NOMO-1 treated with DMSO at 0.1 percent for 48 hours (cell line): ENCODE results near the gene MRPL37.

Experiments
- DNase-seq: peaks from one replicate; lab custom pipeline; 2025; ENCODE audit not compliant: unreplicated experiment; lab: John Stamatoyannopoulos, UW

Gene MRPL37

DNA sequence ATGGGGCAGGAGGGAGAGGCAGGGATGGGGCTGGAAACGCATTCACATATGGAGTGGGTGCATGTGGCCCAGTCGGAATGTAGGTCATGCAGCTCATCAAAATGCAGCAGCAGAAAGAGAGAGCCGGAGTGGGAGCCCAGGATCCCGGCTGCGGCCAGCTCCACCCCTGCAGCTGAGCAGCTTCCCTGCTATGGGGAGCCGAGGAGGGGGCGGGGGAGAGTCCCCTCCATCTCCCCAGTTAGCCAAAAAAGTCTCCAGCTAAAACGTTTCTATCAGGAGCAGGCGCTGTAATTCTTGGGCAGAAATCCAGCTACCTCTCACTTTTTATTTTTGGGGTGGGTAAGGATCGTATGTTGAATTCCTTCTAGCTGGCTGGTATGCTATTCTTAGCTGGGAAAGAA, 39.7 kb downstream of the MRPL37 start:
- no peak for DNase-seq

DNA sequence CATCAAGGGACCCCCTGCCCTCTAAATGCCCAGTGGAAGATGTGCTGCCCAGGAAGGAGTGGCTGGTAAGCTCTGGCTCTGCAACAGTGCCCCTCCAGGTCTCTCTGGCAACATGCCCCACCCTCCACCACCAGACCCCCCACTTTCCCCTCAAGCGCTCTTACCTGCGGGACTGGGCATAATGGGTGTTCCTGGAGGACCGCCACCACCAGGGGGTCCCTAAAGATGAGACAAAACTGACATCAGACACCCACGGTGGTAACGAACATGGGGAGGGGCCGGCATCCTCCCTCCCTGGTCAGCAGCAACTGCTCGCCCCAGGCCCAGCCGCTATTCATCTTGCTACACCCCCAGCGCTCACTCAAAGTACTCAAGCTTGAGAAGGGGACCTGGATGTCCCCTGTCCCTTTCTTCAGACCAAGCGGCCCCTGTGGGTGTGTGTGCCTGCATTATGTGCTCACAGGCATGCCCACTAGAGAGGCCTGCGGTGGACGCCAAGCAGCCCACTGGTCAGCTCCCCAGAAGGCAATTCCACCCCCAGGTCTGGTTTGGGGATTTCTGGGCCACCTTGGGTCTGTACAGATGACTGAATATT, 40.9 kb downstream of the MRPL37 start:
- no peak for DNase-seq

GRCh38 chr1:54241364-54241763, 41.4 kb downstream of the MRPL37 start:
- no peak for DNase-seq

DNA sequence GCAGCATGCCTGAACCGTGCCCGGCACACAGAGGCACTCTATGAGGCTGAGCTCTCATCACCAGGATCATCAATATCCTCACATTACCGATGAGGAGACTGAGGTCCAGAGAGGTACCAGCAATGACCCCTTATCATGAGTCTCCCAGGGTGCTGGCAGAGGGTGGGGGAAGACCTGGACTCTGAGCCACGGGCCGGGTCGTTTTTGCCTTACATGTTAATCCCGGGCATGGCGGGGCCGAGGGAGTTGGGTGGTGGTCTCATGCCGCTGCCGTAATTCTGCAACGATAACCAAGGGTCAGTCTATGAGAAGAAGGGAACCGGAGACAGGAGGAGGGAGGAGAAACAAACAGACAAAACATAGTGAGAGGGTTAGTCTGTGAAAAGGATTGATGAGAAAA, 43.1 kb downstream of the MRPL37 start:
- no peak for DNase-seq

GRCh38 chr1:54244655-54245054, 44.7 kb downstream of the MRPL37 start:
- DNase-seq, result no peak

- DNase-seq, result no peak
These were observed 45.5 kb downstream of the MRPL37 start for GRCh38 chr1:54245501-54245900.

DNA sequence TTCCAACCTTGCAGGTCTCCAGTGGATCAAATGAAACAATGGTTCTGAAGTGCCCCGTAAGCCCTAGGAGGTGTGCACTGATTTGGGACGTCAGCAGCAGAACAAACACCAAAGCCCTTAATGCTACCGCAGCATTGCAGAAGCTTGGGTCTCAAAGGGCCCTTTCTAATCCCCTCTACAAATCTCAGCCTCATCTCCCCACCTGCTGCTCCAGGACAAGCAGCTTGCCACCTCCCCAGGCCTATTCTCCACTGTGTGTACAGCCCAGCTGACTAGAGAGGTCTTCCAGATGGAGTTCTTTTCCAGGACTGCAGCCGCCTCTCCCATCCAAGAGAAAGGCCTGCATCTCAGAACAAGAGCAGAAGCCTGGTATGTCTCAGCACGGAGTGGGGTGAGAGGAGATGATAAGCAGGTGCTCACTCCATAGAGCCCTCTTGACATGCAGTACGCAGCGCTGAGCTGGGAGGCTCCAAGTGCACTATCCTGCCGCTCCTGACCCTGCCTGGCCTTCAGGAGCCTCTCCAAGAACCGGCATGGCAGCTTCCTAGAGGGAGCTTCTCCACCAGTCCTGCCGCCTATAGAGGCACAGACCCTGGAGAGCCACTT, 46.3 kb downstream of the MRPL37 start:
- DNase-seq, result no peak

GRCh38 chr1:54247863-54248515, 48.0 kb downstream of the MRPL37 start:
- no peak for DNase-seq

DNA sequence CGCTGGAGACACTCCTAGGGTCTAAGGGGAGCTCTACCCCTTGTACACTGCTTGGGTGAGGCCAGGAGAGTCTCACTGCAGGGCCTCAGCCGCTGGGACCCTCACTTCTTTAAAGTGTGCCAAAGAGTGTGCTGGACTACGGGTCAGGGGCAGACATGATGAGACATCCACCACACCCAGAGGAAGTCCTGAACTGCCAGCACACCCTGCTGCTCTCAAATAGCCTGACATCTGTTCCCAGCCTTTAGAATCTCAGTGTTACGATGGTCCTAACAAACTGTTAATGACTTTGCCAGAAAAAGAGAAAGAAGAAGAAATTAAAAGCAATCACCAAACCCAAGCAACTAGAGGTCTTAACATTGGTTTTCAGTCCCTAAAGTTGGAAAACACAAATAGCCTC, 49.0 kb downstream of the MRPL37 start:
- DNase-seq, result no peak

DNA sequence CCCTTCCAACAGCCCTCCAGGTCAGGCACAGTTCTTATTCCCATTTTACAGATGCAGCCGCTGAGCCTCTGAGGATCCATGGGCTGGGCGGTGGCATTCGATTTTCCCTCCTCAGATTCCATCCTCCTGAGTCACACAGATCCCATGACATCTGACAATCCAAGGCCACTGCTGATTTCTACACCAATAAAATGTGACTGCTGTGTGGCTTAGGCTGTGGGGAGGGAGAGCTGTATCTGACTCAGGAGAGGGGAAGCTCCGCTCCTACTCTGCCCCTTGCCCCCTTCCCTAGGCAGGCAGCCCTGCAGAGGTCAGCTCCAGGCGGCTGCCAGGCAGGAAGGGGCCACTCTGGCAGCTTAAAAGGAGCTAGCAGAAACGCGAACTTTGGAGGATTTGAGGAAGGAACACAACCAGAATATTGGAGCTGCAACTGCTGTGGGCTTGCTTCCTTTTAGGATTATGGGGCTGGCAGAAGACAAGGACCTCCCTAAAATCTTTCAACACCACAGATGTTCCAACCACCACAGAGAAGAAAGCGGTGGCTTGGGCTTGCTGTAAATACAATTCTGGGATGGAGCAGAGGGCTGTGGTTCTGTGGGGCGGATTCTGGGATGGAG, 50.0 kb downstream of the MRPL37 start:
- no peak for DNase-seq

DNA sequence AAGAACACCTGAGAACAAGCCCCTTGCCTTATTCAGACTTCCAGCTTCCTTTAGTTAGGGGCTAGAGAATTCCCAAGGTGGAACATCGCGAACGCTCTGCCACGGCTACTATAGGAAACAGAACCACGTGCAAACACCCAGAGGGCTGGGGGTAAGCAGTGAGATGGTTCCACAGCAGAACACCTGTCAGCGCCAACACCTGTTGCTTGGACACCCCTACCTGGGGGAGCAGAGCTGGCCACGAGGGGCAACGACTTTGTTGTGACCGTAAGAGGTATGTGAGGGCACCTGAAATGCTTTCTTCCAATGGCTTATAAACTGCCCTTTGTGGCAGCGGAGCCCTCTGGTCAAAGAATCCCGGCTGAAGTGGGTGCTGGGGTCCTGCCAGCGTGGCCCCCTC, 50.7 kb downstream of the MRPL37 start:
- DNase-seq, result no peak

DNA sequence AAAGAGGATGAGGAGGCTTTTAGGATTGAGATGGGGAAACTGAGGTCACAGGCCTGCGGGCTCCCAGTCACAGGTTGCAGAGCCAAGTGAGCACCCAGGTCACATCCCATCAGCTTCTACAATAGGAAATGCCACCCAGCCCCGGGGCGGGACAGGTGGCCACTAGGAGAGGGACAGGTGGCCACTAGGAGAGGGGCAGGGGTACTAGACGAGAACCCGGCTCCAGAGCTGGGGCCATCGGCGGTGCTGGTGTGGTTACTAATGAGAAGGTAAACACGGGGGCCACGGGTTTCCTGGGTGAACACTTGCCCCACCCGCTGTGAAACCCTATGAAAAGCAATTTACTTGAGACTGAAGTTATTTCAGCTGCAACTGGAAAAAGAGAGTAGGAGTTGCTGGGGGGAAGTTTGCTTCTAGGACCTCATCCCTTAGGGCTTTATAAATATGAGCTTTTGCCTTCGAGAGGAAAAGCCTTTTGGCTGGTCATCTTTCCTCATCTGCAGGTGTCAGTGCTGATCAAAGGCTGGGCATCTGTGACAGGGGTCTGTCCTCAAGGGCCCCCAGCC, 52.5 kb downstream of the MRPL37 start:
- DNase-seq, result no peak

GRCh38 chr1:54253480-54253879, 53.5 kb downstream of the MRPL37 start:
- no peak for DNase-seq

- DNase-seq, result no peak
These were observed 54.1 kb downstream of the MRPL37 start for GRCh38 chr1:54254055-54254454.

DNA sequence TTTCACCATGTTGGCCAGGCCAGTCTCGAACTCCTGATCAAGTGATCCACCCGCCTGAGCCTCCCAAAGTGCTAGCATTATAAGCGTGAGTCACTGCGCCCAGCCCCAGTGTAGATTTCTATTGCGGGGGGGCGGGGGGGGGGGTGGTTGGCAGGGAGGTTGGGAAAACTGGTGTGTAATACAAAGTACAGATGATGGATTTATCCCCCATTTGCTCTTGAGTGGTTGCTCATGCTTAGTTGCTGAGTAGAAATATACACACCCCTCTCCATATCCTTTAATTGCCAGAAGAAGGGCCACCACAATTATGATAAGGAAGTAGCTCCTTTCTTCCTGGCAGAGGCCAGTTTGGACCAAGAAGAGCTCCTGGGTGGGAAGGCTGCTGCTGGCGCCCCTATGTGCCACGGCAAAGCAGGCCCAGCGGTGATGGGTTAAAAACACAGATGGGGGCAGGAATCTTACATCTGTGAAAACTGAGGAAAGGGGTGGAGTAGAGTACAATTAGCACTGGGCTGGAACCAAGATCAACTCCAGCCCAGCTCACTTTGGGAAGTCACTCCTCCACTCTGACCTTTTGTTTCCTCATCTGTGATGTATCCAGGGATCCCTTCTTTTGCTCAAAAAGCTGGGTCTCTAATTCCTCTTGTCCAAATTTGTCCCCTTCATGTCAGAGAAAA, 55.2 kb downstream of the MRPL37 start:
- no peak for DNase-seq

DNA sequence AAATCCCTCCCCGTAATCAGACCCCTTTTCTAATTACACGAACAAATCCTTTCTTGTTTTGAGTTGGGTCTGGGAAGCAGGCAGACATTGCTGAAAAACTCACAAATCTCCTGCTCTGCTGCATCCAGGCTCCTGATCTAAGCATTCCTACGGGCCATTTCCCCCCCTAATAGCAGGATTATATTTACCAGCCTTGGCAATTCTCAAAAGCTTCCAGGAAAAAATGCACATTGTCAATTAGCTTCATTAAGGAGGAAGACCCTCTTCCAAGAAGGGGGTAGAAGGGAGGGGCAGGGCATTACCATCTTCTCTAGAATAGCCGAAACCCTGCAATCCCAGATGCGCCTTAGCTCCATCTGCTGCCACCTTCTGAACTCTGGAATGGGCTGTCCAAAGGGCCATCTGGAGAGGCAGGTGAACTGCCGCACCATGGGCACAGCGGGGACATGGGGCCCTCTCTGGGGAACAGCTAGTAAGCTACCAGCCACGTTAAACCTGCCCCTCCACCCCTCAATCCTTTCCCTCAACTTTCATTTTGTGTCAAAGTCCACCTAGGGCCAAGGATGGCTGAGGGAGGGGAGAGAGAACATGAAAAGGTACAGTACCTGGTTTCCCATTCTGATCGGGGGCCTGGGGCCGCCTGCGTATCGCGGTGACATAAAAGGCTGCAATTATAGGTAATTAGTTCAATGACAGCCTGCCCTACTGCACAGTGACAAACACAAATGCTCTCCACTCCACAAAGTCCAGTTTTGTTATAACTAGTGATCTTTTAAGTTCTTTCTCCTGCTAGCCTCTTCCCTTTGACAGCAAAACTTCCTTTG, 56.8 kb downstream of the MRPL37 start:
- DNase-seq, result no peak

DNA sequence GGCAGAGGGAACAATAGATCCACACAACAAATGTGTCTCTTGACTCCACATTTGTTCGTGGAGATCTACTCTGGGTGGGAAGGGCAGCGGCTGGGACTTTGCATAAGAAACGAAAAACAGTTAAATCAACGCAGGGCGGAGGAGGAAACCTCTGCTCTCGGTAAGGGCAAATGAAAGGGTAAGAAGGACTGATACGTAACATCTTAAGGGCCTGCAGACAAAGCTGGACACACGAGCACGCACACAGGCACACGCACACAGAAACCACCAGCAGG, 57.3 kb downstream of the MRPL37 start:
- no peak for DNase-seq

- DNase-seq, result no peak
These were observed 57.9 kb downstream of the MRPL37 start for GRCh38 chr1:54257876-54258275.

DNA sequence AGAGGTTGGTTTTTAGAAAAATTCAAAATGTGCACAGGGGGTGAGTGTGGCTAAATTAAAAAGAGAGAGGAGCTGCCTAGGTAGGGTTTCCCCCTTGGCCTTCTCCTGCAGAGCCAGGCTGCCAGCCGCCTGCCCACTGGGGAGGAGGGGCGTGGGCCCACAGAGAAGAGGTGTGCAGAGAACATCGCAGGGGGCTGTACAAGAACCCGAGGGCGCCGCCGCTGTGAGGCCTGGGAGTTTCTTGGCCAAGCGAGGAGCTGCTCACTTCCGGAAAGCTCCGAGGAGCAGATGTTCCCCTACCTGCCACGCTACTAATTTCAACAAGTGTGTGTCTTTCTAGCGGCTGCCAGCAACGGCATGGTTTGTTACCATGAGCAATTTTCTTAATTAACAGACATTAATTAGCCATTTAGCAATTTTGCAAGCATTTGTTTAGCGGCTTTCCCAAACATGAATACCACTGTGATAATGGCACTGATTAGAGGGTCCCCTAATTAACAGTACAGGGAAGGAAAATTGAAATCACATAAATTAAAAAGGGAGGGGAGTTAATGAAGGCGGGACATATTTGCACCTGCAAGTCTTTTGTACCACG, 59.7 kb downstream of the MRPL37 start:
- no peak for DNase-seq

- no peak for DNase-seq
These were observed 60.8 kb downstream of the MRPL37 start for GRCh38 chr1:54260810-54261209.
